ENCODE data around the gene LRRC34. TPM values are rescaled to one million over a fixed set of nuclear protein-coding genes. Genes with fewer than 3 reads are reported as not detected.

Gene LRRC34
- total and polyA plus RNA-seq, 2 donors (not counting 1 experiment from before 2014, with no cell fraction given): 2.0 to 2.7 TPM

- no peaks in the 10 kb centered on the region for H3K79me2 ChIP-seq (ENCODE audit: control insufficient read depth, insufficient read depth, low read length)
- peak overlapping the region; percentile 68 for H3K27ac ChIP-seq (ENCODE audit: insufficient read depth, low read length)
- peaks cover 5% of the 10 kb centered on the region for H3K4me1 ChIP-seq (ENCODE audit: control insufficient read depth, extremely low read depth, insufficient read depth, low read length)
- peak overlapping the region; percentile 98 for H3K4me2 ChIP-seq (ENCODE audit: extremely low read depth, insufficient read depth, low read length)
- no peaks in the 10 kb centered on the region for H4K20me1 ChIP-seq (ENCODE audit: control insufficient read depth, extremely low read depth, insufficient read depth, low read length)
- no peaks in the 10 kb centered on the region for H3K27me3 ChIP-seq (ENCODE audit: control insufficient read depth, insufficient read depth, low read length)
- DNase-seq (ENCODE audit: low read depth in 2 of 2): peak; percentile 76 to 82
- H3K4me3 ChIP-seq (replicated peaks in 1 of 4; ENCODE audit: control extremely low read depth in 1 of 4, insufficient read depth in 1 of 4, low read depth in 3 of 4, low read length in 4 of 4): peak overlapping the region; percentile 33 to 60 (median 47)
- H3K36me3 ChIP-seq (ENCODE audit: control insufficient read depth, insufficient read depth, low read length): no peaks in the 10 kb centered on the region
- H2AFZ ChIP-seq (ENCODE audit: low read length): peak overlapping the region; percentile 75
- TF ChIP-seq CTCF (conservative IDR thresholded peaks at IDR 0.05 in 1 of 2, IDR thresholded peaks at IDR 0.05 in 1 of 2; ENCODE audit: low read depth in 1 of 2, low read length in 2 of 2) (no peak), EZH2 (IDR thresholded peaks at IDR 0.05; ENCODE audit: low read length, missing control alignments) (no peak)
- H3K9ac ChIP-seq (ENCODE audit: insufficient read depth, low read length): peak overlapping the region; percentile 68
- no peaks in the 10 kb centered on the region for H3K9me3 ChIP-seq (ENCODE audit: control insufficient read depth, insufficient read depth, low read depth, low read length)
Observed at GRCh38 chr3:169811631-169812331, 923 bp downstream of the LRRC34 start.

- Histone ChIP-seq H3K27ac (ENCODE audit: insufficient read depth, low read length) (no peak overlapping the region), H3K27me3 (ENCODE audit: control insufficient read depth, insufficient read depth, low read length) (no peaks in the 10 kb centered on the region), H3K4me2 (ENCODE audit: extremely low read depth, insufficient read depth, low read length) (no peak overlapping the region), H4K20me1 (ENCODE audit: control insufficient read depth, extremely low read depth, insufficient read depth, low read length) (no peaks in the 10 kb centered on the region), H3K36me3 (ENCODE audit: control insufficient read depth, insufficient read depth, low read length) (no peaks in the 10 kb centered on the region), H3K79me2 (ENCODE audit: control insufficient read depth, insufficient read depth, low read length) (no peaks in the 10 kb centered on the region), H3K9ac (ENCODE audit: insufficient read depth, low read length) (no peak overlapping the region), H2AFZ (ENCODE audit: low read length) (no peak overlapping the region), H3K4me1 (ENCODE audit: control insufficient read depth, extremely low read depth, insufficient read depth, low read length) (peaks cover 5% of the 10 kb centered on the region), H3K4me3 (replicated peaks in 1 of 4; ENCODE audit: control extremely low read depth in 1 of 4, insufficient read depth in 1 of 4, low read depth in 3 of 4, low read length in 4 of 4) (no peak overlapping the region), H3K9me3 (ENCODE audit: control insufficient read depth, insufficient read depth, low read depth, low read length) (no peaks in the 10 kb centered on the region)
- TF ChIP-seq EZH2 (IDR thresholded peaks at IDR 0.05; ENCODE audit: low read length, missing control alignments) (no peak), CTCF (conservative IDR thresholded peaks at IDR 0.05 in 1 of 2, IDR thresholded peaks at IDR 0.05 in 1 of 2; ENCODE audit: low read depth in 1 of 2, low read length in 2 of 2) (no peak)
- no peak for DNase-seq (ENCODE audit: low read depth in 2 of 2)
Observed at GRCh38 chr3:169809230-169809795, 3.4 kb downstream of the LRRC34 start.

GRCh38 chr3:169804681-169805080 lies 8.0 kb downstream of the LRRC34 start:
- no peaks in the 10 kb centered on the region for H3K9me3 ChIP-seq (ENCODE audit: control insufficient read depth, insufficient read depth, low read depth, low read length)
- H3K4me1 ChIP-seq (ENCODE audit: control insufficient read depth, extremely low read depth, insufficient read depth, low read length): no peaks in the 10 kb centered on the region
- no peak overlapping the region for H3K27ac ChIP-seq (ENCODE audit: insufficient read depth, low read length)
- no peak for DNase-seq (ENCODE audit: low read depth in 2 of 2)
- TF ChIP-seq CTCF (conservative IDR thresholded peaks at IDR 0.05 in 1 of 2, IDR thresholded peaks at IDR 0.05 in 1 of 2; ENCODE audit: low read depth in 1 of 2, low read length in 2 of 2): no peak
- no peak for TF ChIP-seq EZH2 (IDR thresholded peaks at IDR 0.05; ENCODE audit: low read length, missing control alignments)
- no peak overlapping the region for H3K9ac ChIP-seq (ENCODE audit: insufficient read depth, low read length)
- no peaks in the 10 kb centered on the region for H4K20me1 ChIP-seq (ENCODE audit: control insufficient read depth, extremely low read depth, insufficient read depth, low read length)
- H3K4me2 ChIP-seq (ENCODE audit: extremely low read depth, insufficient read depth, low read length): no peak overlapping the region
- no peak overlapping the region for H2AFZ ChIP-seq (ENCODE audit: low read length)
- no peaks in the 10 kb centered on the region for H3K79me2 ChIP-seq (ENCODE audit: control insufficient read depth, insufficient read depth, low read length)
- no peak overlapping the region for H3K4me3 ChIP-seq (replicated peaks in 1 of 4; ENCODE audit: control extremely low read depth in 1 of 4, insufficient read depth in 1 of 4, low read depth in 3 of 4, low read length in 4 of 4)
- H3K27me3 ChIP-seq (ENCODE audit: control insufficient read depth, insufficient read depth, low read length): no peaks in the 10 kb centered on the region
- H3K36me3 ChIP-seq (ENCODE audit: control insufficient read depth, insufficient read depth, low read length): no peaks in the 10 kb centered on the region
